IMR-90 (cell line): Measurements from ENCODE around the gene CDCP1. TPM values are rescaled to one million over a fixed set of nuclear protein-coding genes. Genes with fewer than 3 reads are reported as not detected.

Experiments used
- ATAC-seq: fragments of 200-7000 bp; cut with Tn5 transposase; 2 replicates; pipeline ENCODE4 v1.9.1; 2020; ENCODE audit warnings: low read depth, mild to moderate bottlenecking, moderate library complexity
- BruUV-seq: library from RNA; stranded (reverse); fragments of 400-500 nt; replicated peaks from 2 replicates; lab custom pipeline; 2021; lab: Mats Ljungman, UMichigan
- CTCF ChIA-PET: fragments of 300-600 bp; formaldehyde crosslinking; extraction: SDS; loops from one replicate; lab custom pipeline; 2021; ENCODE audit warnings: antibody characterized with exemption; lab: Yijun Ruan, JAX
- POLR2A ChIA-PET: fragments of 300-600 bp; sonication (Branson Sonifier 250); formaldehyde crosslinking; loops from one replicate; lab custom pipeline; 2022; ENCODE audit warnings: antibody characterized with exemption; ENCODE audit not compliant: unreplicated experiment; lab: Charles Lee
- DNase-seq: peaks from one replicate; pipeline ENCODE4 v3.0.0; 2013
- H2AFZ ChIP-seq: replicated peaks from 2 replicates; pipeline ENCODE3; 2013; ENCODE audit warnings: low read length, mild to moderate bottlenecking; ENCODE audit not compliant: poor library complexity
- H2AK5ac ChIP-seq: 2 replicates; pipeline ENCODE4 v1.6.1; 2013; ENCODE audit warnings: low read depth, low read length, inconsistent platforms
- H2AK9ac ChIP-seq: replicated peaks from 2 replicates; pipeline ENCODE3; 2013; ENCODE audit warnings: mild to moderate bottlenecking, low read depth, low read length, moderate library complexity; ENCODE audit not compliant: poor library complexity
- H2BK120ac ChIP-seq: 2 replicates; pipeline ENCODE4 v1.6.1; 2013; ENCODE audit warnings: low read depth, low read length, inconsistent platforms
- H2BK15ac ChIP-seq: 3 replicates; pipeline ENCODE4 v1.6.1; 2013; ENCODE audit warnings: low read depth, low read length, inconsistent platforms
- H2BK20ac ChIP-seq: 2 replicates; pipeline ENCODE4 v1.6.1; 2013; ENCODE audit warnings: low read depth, mild to moderate bottlenecking, inconsistent platforms, low read length, moderate library complexity
- H2BK5ac ChIP-seq: 2 replicates; pipeline ENCODE4 v1.6.1; 2013; ENCODE audit warnings: mild to moderate bottlenecking, low read depth, low read length, inconsistent platforms; ENCODE audit not compliant: poor library complexity, severe bottlenecking
- H3K14ac ChIP-seq: replicated peaks from 2 replicates; pipeline ENCODE4 v1.6.1; 2013; ENCODE audit warnings: low read depth, low read length, inconsistent platforms
- H3K18ac ChIP-seq: 2 replicates; pipeline ENCODE4 v1.6.1; 2013; ENCODE audit warnings: low read depth, low read length, control low read depth
- H3K23ac ChIP-seq: 2 replicates; pipeline ENCODE4 v1.6.1; 2013; ENCODE audit warnings: low read depth, low read length, inconsistent platforms
- H3K27ac ChIP-seq: 2 replicates; pipeline ENCODE4 v1.5.1; 2013; ENCODE audit warnings: mild to moderate bottlenecking, control low read depth, low read length; ENCODE audit not compliant: insufficient read depth
- H3K27me3 ChIP-seq: 2 replicates; pipeline ENCODE4 v1.6.1; 2013; ENCODE audit warnings: low read length; ENCODE audit not compliant: control insufficient read depth, insufficient read depth
- H3K36me3 ChIP-seq: 2 replicates; pipeline ENCODE4 v1.6.1; 2013; ENCODE audit warnings: low read length, mixed read lengths; ENCODE audit not compliant: control insufficient read depth, insufficient read depth
- H3K4ac ChIP-seq: 2 replicates; pipeline ENCODE4 v1.6.1; 2013; ENCODE audit warnings: low read depth, low read length, inconsistent platforms
- H3K4me1 ChIP-seq: 2 replicates; pipeline ENCODE4 v1.6.1; 2013; ENCODE audit warnings: low read length, mixed read lengths; ENCODE audit not compliant: control insufficient read depth, insufficient read depth
- H3K4me2 ChIP-seq: 2 replicates; pipeline ENCODE4 v1.6.1; 2013; ENCODE audit warnings: low read depth, mild to moderate bottlenecking, control low read depth, low read length, moderate library complexity
- H3K4me3 ChIP-seq: 2 replicates; pipeline ENCODE4 v1.5.1; 2013; ENCODE audit warnings: low read depth, mild to moderate bottlenecking, control low read depth, low read length, moderate library complexity; ENCODE audit not compliant: insufficient read depth
- H3K56ac ChIP-seq: 2 replicates; pipeline ENCODE4 v1.6.1; 2013; ENCODE audit warnings: low read length, inconsistent platforms; ENCODE audit not compliant: insufficient read depth; ENCODE audit errors: extremely low read depth
- H3K79me1 ChIP-seq, 2 experiments: 2 replicates each; pipeline ENCODE4 v1.6.1; 2013; ENCODE audit warnings: low read length in 2 of 2, inconsistent platforms in 1 of 2, low read depth in 1 of 2
- H3K9ac ChIP-seq: 2 replicates; pipeline ENCODE4 v1.6.1; 2013; ENCODE audit warnings: low read depth, low read length, control low read depth
- H3K9me1 ChIP-seq: 2 replicates; pipeline ENCODE4 v1.6.1; 2013; ENCODE audit warnings: low read length, inconsistent platforms; ENCODE audit not compliant: insufficient read depth
- H3K9me3 ChIP-seq: 2 replicates; pipeline ENCODE4 v1.6.1; 2013; ENCODE audit warnings: low read length; ENCODE audit not compliant: control insufficient read depth, insufficient read depth
- H4K20me1 ChIP-seq: 2 replicates; pipeline ENCODE4 v1.6.1; 2013; ENCODE audit warnings: low read length, inconsistent platforms; ENCODE audit not compliant: insufficient read depth
- H4K5ac ChIP-seq: 2 replicates; pipeline ENCODE4 v1.6.1; 2013; ENCODE audit warnings: mild to moderate bottlenecking, low read depth, low read length, control low read depth
- H4K8ac ChIP-seq, 2 experiments: 2 replicates each; pipeline ENCODE4 v1.6.1; 2013; ENCODE audit warnings: low read depth in 2 of 2, low read length in 2 of 2, control low read depth in 1 of 2, inconsistent platforms in 1 of 2
- H4K91ac ChIP-seq: 2 replicates; pipeline ENCODE4 v1.6.1; 2013; ENCODE audit warnings: low read depth, low read length, inconsistent platforms; ENCODE audit not compliant: insufficient read depth
- CEBPB ChIP-seq: IDR thresholded peaks from 2 replicates; pipeline ENCODE4 v1.6.1; 2012; ENCODE audit warnings: low read depth, low read length, improper control_type of control experiment
- RAD21 ChIP-seq: IDR thresholded peaks from 2 replicates; pipeline ENCODE4 v1.6.1; 2012; ENCODE audit warnings: low read length, improper control_type of control experiment
- SMC3 ChIP-seq: fragments of 150-350 bp; IDR thresholded peaks from 2 replicates; pipeline ENCODE4 v1.6.1; 2016; ENCODE audit warnings: low read depth, mild to moderate bottlenecking, antibody characterized with exemption, low read length, moderate library complexity
- USF2 ChIP-seq: fragments of 150-350 bp; IDR thresholded peaks from 2 replicates; pipeline ENCODE4 v1.6.1; 2017; ENCODE audit warnings: mild to moderate bottlenecking, antibody characterized with exemption, low read length, low read depth
- WGBS, 2 experiments: methylation state at CpG; one replicate each; pipeline versions ENCODE4 v1.1.5 to v1.1.7; 2013; ENCODE audit warnings: missing lambda C conversion rate in 2 of 2; ENCODE audit not compliant: insufficient read length in 1 of 2; ENCODE audit errors: extremely low coverage in 2 of 2; 5-methylcytosine and 5-hydroxymethylcytosine counted together
- dilution Hi-C: fragments of 300-500 bp; cut with HindIII; formaldehyde crosslinking; loops from one replicate; pipeline ENCODE4 v1.14.3; 2018; ENCODE audit warnings: low sequenced_read_pairs; ENCODE audit not compliant: unreplicated experiment
- in situ Hi-C: fragments of 300-500 bp; cut with MboI; formaldehyde crosslinking; loops from 3 replicates; pipeline ENCODE4 v1.14.3; 2019; ENCODE audit warnings: low sequenced_read_pairs, inconsistent platforms, mixed read lengths
- intact Hi-C: fragments of 100-400 bp; cut with micrococcal nuclease; formaldehyde crosslinking; loops from 2 replicates; pipeline ENCODE4 v1.10.0; 2022
- polyA plus RNA-seq, 3 experiments: library from polyadenylated mRNA; depleted of rRNA; stranded (reverse); fragments of >200 nt; gene quantifications; 2 replicates each; pipeline ENCODE4 v1.2.3, GENCODE V29; 2012; ENCODE audit warnings: low replicate concordance in 1 of 3
- total RNA-seq: library from RNA; depleted of rRNA; stranded (reverse); fragments of >200 nt; gene quantifications from 2 replicates; pipeline ENCODE4 v1.2.3, GENCODE V29; 2012

The CDCP1 gene
- total and polyA plus RNA-seq, 2 of the 4 experiments (the other 2 are of a cell fraction): 2.5 to 3.8 TPM

DNA sequence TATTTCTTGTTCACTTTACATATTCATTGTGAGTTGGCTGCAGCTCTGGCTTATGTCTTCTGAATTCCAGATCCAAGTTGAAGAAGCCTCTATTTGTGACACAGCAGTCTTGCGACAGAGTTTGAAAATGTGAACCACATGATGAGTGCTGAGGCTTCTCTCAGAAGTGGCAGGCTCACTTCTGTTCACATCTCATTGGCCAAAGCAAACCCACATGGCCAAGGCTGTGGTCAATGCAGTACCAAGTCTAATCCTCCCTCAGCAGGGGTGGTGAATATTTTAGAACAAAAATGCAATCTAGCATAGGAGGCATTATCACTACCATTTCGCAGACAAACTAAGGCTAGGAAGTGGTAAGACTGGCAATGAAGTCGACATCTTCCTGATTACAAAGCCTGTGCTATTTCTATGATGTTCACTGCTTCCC lies 45.2 kb downstream of the CDCP1 start:
- no peaks in the 10 kb centered on the region for H3K36me3 ChIP-seq
- intact Hi-C loops: no loop called here
- no peak overlapping the region for H3K27ac ChIP-seq
- peak overlapping the region; percentile 72; the same call in 1 of the 2 replicates for H3K14ac ChIP-seq
- peak overlapping the region in 1 of 2 experiments; percentile 32; a peak in 2 of 4 replicates for H4K8ac ChIP-seq
- H4K91ac ChIP-seq: peak overlapping the region; percentile 33; the same call in 1 of the 2 replicates
- ATAC-seq: peak; percentile 53
- H3K9ac ChIP-seq: no peak overlapping the region
- H2AK5ac ChIP-seq: peak overlapping the region; percentile 70
- H3K9me3 ChIP-seq: no peaks in the 10 kb centered on the region
- H2BK5ac ChIP-seq: peak overlapping the region; percentile 73
- H3K4me3 ChIP-seq: no peak overlapping the region
- no peak overlapping the region for H2AFZ ChIP-seq
- no peak overlapping the region for H3K4me2 ChIP-seq
- peak overlapping the region; percentile 58 for H3K4ac ChIP-seq
- peak overlapping the region; percentile 79 for H4K5ac ChIP-seq
- H3K56ac ChIP-seq: no peak overlapping the region; the same call in 1 of the 2 replicates
- H4K20me1 ChIP-seq: no peaks in the 10 kb centered on the region
- no peak overlapping the region; the same call in 1 of the 2 replicates for H3K23ac ChIP-seq
- TF ChIP-seq RAD21 (no peak), CEBPB (peak; percentile 90), USF2 (peak; percentile 76), SMC3 (no peak)
- CTCF ChIA-PET: no interaction called here
- peaks cover 7% of the 10 kb centered on the region; the same call in 1 of the 2 replicates for H3K4me1 ChIP-seq
- peak overlapping the region; percentile 52; the same call in 2 of the 3 replicates for H2BK15ac ChIP-seq
- H2AK9ac ChIP-seq: no peak overlapping the region
- H2BK20ac ChIP-seq: peak overlapping the region; percentile 79
- POLR2A ChIA-PET: interaction anchor here (0.6 kb wide), 1 partner anchor 870 kb away, joined by 8 read pairs; no protein-coding TSS in a partner anchor
- H3K79me1 ChIP-seq: peaks cover 0 to 4% of the 10 kb centered on the region in 2 experiments; a peak in 1 of 4 replicates
- peaks cover under 1% of the 10 kb centered on the region; the same call in 1 of the 2 replicates for H3K9me1 ChIP-seq
- peak overlapping the region; percentile 58; the same call in 1 of the 2 replicates for H2BK120ac ChIP-seq
- peak; percentile 74 for DNase-seq
- in situ Hi-C loops: no loop called here
- H3K18ac ChIP-seq: peak overlapping the region; percentile 73; the same call in 1 of the 2 replicates
- BruUV-seq: no TSS peak
- no peaks in the 10 kb centered on the region for H3K27me3 ChIP-seq
- WGBS, 2 experiments: no CpG with 5 or more reads among the region's 3 CpGs
- dilution Hi-C loops: no loop called here
